DOHH2 (cell line): Measurements from ENCODE around the gene SPC25.
A peak's percentile ranks its signal among the peaks of the same experiment; 100 is the strongest.

ENCODE experiments used
- H3F3A ChIP-seq: fragments of 200-600 bp; sonication (generic), shearing (Covaris generic); 2 replicates; pipeline ENCODE4 v1.6.0; 2016; ENCODE audit warnings: antibody characterized with exemption, mild to moderate bottlenecking; ENCODE audit not compliant: control insufficient read depth, insufficient read depth
- H3K27ac ChIP-seq: fragments of 200-600 bp; sonication (generic); 2 replicates; pipeline ENCODE4 v1.5.1; 2014; ENCODE audit warnings: low read depth, mild to moderate bottlenecking, low read length, moderate library complexity
- H3K27me3 ChIP-seq: fragments of 200-600 bp; sonication (generic); 2 replicates; pipeline ENCODE4 v1.6.1; 2014; ENCODE audit warnings: mild to moderate bottlenecking, low read length, mixed read lengths; ENCODE audit not compliant: control insufficient read depth
- H3K36me3 ChIP-seq: fragments of 200-600 bp; sonication (generic); 2 replicates; pipeline ENCODE4 v1.6.1; 2014; ENCODE audit warnings: mild to moderate bottlenecking, low read length, moderate library complexity, mixed read lengths; ENCODE audit not compliant: control insufficient read depth
- H3K4me1 ChIP-seq: fragments of 200-600 bp; sonication (generic); 2 replicates; pipeline ENCODE4 v1.6.1; 2014; ENCODE audit warnings: mild to moderate bottlenecking, low read length, mixed read lengths; ENCODE audit not compliant: control insufficient read depth
- H3K4me2 ChIP-seq: fragments of 200-600 bp; sonication (generic); 2 replicates; pipeline ENCODE4 v1.6.0; 2014; ENCODE audit warnings: mild to moderate bottlenecking, low read length, moderate library complexity
- H3K4me3 ChIP-seq: fragments of 200-600 bp; sonication (generic); 2 replicates; pipeline ENCODE4 v1.5.1; 2014; ENCODE audit warnings: mild to moderate bottlenecking, low read length, mixed read lengths
- H3K79me2 ChIP-seq: fragments of 200-600 bp; sonication (generic); 2 replicates; pipeline ENCODE4 v1.6.1; 2014; ENCODE audit warnings: mild to moderate bottlenecking, low read length, mixed read lengths; ENCODE audit not compliant: control insufficient read depth
- H3K9me2 ChIP-seq: fragments of 200-600 bp; sonication (generic); replicated peaks from 2 replicates; pipeline ENCODE4 v1.6.1; 2014; ENCODE audit warnings: mild to moderate bottlenecking, low read length, mixed read lengths; ENCODE audit not compliant: control insufficient read depth
- H3K9me3 ChIP-seq: fragments of 200-600 bp; sonication (generic); 2 replicates; pipeline ENCODE4 v1.6.1; 2014; ENCODE audit warnings: antibody characterized with exemption, low read length, mixed read lengths; ENCODE audit not compliant: control insufficient read depth, insufficient read depth
- H4K20me1 ChIP-seq: fragments of 200-600 bp; sonication (generic); 2 replicates; pipeline ENCODE4 v1.6.0; 2014; ENCODE audit warnings: low read depth, mild to moderate bottlenecking, antibody characterized with exemption, low read length, moderate library complexity; ENCODE audit not compliant: control insufficient read depth, insufficient read depth
- EZH2phosphoT487 ChIP-seq: fragments of 200-600 bp; sonication (generic); IDR thresholded peaks from 2 replicates; pipeline ENCODE4 v1.6.1; 2017; ENCODE audit warnings: borderline replicate concordance, mild to moderate bottlenecking, antibody characterized with exemption, low read length, moderate library complexity, mixed read lengths
- TF ChIP-seq, protein P1 (sequence below): fragments of 200-600 bp; sonication (generic); IDR thresholded peaks from one replicate; pipeline ENCODE4 v1.5.1; 2014; ENCODE audit warnings: antibody characterized with exemption, mild to moderate bottlenecking, low read depth, low read length; ENCODE audit not compliant: poor library complexity, severe bottlenecking

SPC25 gene

DNA sequence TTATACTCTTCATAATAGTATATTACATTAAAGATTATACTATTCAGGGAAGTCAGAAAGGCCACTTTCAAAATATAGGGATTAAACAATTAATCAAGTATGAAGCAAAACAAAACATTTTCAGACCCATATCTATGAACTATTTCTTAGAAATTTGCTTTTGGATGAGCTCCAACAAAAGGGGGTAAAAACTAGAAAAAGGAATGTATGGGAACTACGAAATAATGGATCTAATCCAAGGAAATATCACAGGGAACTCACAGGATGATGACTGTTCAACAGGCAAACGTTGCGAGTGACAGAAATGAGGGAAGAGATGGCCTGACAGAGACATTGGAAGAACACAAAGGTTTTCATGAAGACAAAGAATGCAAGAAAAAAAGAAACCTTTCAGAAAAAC is 38.8 kb upstream of the SPC25 start:
- 0 out of 2 replicates have a peak overlapping the region, but pooled peaks have one; percentile 31 for H3K27ac ChIP-seq
- no peaks in the 10 kb centered on the region for H3K9me3 ChIP-seq
- no peaks in the 10 kb centered on the region for H3K9me2 ChIP-seq
- H3K27me3 ChIP-seq = no peaks in the 10 kb centered on the region
- H3K79me2 ChIP-seq = no peaks in the 10 kb centered on the region
- H3K36me3 ChIP-seq = no peaks in the 10 kb centered on the region
- peaks cover 3% of the 10 kb centered on the region; the same call in 1 of the 2 replicates for H3F3A ChIP-seq
- H3K4me1 ChIP-seq = peaks cover 20% of the 10 kb centered on the region
- no peaks in the 10 kb centered on the region for H4K20me1 ChIP-seq
- H3K4me2 ChIP-seq = peak overlapping the region; percentile 59
- peak overlapping the region; percentile 41; the same call in 1 of the 2 replicates for H3K4me3 ChIP-seq
- TF ChIP-seq, protein P1, sequence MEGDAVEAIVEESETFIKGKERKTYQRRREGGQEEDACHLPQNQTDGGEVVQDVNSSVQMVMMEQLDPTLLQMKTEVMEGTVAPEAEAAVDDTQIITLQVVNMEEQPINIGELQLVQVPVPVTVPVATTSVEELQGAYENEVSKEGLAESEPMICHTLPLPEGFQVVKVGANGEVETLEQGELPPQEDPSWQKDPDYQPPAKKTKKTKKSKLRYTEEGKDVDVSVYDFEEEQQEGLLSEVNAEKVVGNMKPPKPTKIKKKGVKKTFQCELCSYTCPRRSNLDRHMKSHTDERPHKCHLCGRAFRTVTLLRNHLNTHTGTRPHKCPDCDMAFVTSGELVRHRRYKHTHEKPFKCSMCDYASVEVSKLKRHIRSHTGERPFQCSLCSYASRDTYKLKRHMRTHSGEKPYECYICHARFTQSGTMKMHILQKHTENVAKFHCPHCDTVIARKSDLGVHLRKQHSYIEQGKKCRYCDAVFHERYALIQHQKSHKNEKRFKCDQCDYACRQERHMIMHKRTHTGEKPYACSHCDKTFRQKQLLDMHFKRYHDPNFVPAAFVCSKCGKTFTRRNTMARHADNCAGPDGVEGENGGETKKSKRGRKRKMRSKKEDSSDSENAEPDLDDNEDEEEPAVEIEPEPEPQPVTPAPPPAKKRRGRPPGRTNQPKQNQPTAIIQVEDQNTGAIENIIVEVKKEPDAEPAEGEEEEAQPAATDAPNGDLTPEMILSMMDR = no peak
- TF ChIP-seq EZH2phosphoT487 = no peak

DNA sequence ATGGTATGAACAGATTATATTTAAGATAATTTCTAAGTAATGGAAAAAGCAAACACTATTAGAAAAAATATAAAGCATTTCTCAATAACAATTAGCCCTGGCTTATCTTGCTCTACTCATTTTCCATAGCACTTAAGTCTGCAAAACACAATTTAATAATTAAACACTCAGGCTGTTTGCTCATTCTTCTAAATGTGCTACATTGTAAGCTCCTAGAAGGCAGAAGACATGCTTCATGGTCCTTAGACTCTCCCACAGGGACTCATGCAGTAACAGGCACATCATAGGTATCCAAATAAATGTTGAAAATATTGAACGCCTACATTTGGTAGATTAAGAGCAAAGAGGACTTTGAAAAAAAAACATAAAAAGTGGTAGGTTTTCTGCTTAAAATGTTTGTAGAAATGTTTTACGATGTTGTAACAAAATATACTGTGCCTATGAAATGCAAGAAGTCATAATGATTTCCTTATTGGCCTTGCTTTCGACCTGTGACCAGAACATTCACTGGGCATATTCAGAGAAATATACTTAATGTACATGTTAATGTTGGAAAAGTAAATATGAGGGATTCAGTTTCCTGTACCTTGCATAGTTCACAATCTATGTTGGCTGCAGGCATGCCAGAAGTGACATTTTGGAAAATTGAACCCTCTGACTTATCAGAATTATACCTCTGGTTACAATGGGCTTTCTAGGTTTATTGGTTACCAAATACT is 38.0 kb upstream of the SPC25 start:
- H3K9me2 ChIP-seq = no peaks in the 10 kb centered on the region
- H3K4me1 ChIP-seq = peaks cover 20% of the 10 kb centered on the region
- TF ChIP-seq, protein P1 = no peak
- TF ChIP-seq EZH2phosphoT487 = no peak
- H4K20me1 ChIP-seq = no peaks in the 10 kb centered on the region
- H3K27ac ChIP-seq = no peak overlapping the region
- no peak overlapping the region for H3K4me3 ChIP-seq
- no peak overlapping the region for H3K4me2 ChIP-seq
- H3K27me3 ChIP-seq = no peaks in the 10 kb centered on the region
- no peaks in the 10 kb centered on the region for H3K9me3 ChIP-seq
- no peaks in the 10 kb centered on the region for H3K36me3 ChIP-seq
- H3K79me2 ChIP-seq = no peaks in the 10 kb centered on the region
- peaks cover 3% of the 10 kb centered on the region; the same call in 1 of the 2 replicates for H3F3A ChIP-seq

DNA sequence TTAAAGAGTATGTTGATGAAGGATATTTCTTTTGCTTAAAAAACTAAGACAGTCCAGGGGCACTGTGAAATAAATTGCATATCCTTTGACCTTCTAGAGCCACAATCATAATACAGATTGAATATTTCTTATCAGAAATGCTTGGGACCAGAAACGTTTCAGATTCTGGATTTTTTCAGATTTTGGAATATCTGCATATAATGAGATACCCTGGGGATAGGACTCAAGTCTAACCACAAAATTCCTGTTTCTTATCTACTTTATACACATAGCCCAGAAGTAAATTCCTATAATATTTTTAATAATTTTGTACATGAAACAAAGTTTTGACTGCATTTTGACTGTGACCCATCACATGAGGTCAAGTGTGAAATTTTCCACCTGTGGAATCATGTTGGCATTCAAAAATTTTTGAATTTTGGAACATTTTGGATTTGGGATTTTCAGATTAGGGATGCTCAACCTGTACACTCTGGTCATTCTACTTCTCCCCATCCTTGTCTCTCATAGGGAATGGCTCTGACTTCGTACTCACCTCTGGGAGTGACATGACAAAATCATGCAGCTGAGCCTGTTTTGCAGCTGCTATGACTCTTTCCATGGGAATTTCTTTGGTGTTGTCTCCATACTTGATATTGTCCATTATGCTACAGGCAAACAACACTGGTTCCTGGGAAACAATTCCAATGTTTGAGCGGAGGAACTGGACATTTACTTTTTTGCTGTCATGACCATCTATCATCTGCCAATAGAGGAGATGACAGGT is 36.6 kb upstream of the SPC25 start:
- Histone ChIP-seq H4K20me1 (no peaks in the 10 kb centered on the region), H3K4me2 (no peak overlapping the region), H3K27ac (no peak overlapping the region), H3F3A (peaks cover 3% of the 10 kb centered on the region; the same call in 1 of the 2 replicates), H3K27me3 (no peaks in the 10 kb centered on the region), H3K9me3 (no peaks in the 10 kb centered on the region), H3K79me2 (no peaks in the 10 kb centered on the region), H3K9me2 (no peaks in the 10 kb centered on the region), H3K4me3 (no peak overlapping the region), H3K4me1 (peaks cover 20% of the 10 kb centered on the region), H3K36me3 (no peaks in the 10 kb centered on the region)
- TF ChIP-seq, protein P1 = no peak
- no peak for TF ChIP-seq EZH2phosphoT487
